GM23338 (cell line): ENCODE measurements around the gene SERPINA5. TPM values are rescaled to one million over a fixed set of nuclear protein-coding genes. Genes with fewer than 3 reads are reported as not detected.

Source experiments
- ATAC-seq: fragments of 200-7000 bp; cut with Tn5 transposase; 3 replicates; pipeline ENCODE4 v1.9.1; 2020
- DNase-seq: peaks from one replicate; pipeline ENCODE4 v3.0.0-alpha.2; 2015; ENCODE audit warnings: low spot score
- H2AFZ ChIP-seq: fragments of 200-600 bp; sonication (generic); 2 replicates; pipeline ENCODE4 v1.8.0; 2016; ENCODE audit warnings: antibody characterized with exemption, mild to moderate bottlenecking, moderate library complexity
- H3F3A ChIP-seq: fragments of 200-600 bp; sonication (generic); replicated peaks from 2 replicates; pipeline ENCODE4 v1.8.0; 2017; ENCODE audit warnings: antibody characterized with exemption, mixed run types, low read depth
- H3K27ac ChIP-seq: fragments of 200-600 bp; sonication (generic); 2 replicates; pipeline ENCODE4 v1.6.1; 2016; ENCODE audit warnings: low read depth
- H3K27me3 ChIP-seq: fragments of 200-600 bp; sonication (generic); 2 replicates; pipeline ENCODE4 v1.8.0; 2016; ENCODE audit warnings: mild to moderate bottlenecking, mixed run types, moderate library complexity; ENCODE audit not compliant: insufficient read depth
- H3K36me3 ChIP-seq: fragments of 200-600 bp; sonication (generic); 2 replicates; pipeline ENCODE4 v1.8.0; 2016; ENCODE audit warnings: mild to moderate bottlenecking; ENCODE audit not compliant: insufficient read depth
- H3K4me1 ChIP-seq: fragments of 200-600 bp; sonication (generic); 2 replicates; pipeline ENCODE4 v1.8.0; 2016; ENCODE audit warnings: mild to moderate bottlenecking, moderate library complexity; ENCODE audit not compliant: insufficient read depth
- H3K4me2 ChIP-seq: fragments of 200-600 bp; sonication (generic); 2 replicates; pipeline ENCODE4 v1.7.1; 2017; ENCODE audit warnings: mixed run types
- H3K4me3 ChIP-seq: fragments of 200-600 bp; sonication (generic); 2 replicates; pipeline ENCODE4 v1.6.1; 2016; ENCODE audit warnings: mixed run types
- H3K79me2 ChIP-seq: fragments of 200-600 bp; sonication (generic); replicated peaks from 2 replicates; pipeline ENCODE4 v1.8.0; 2017; ENCODE audit warnings: mild to moderate bottlenecking; ENCODE audit not compliant: insufficient read depth
- H3K9me2 ChIP-seq: fragments of 200-600 bp; sonication (generic); 2 replicates; pipeline ENCODE4 v1.8.0; 2017; ENCODE audit not compliant: insufficient read depth
- H4K20me1 ChIP-seq: fragments of 200-600 bp; sonication (generic); replicated peaks from 2 replicates; pipeline ENCODE4 v1.8.0; 2017; ENCODE audit warnings: mild to moderate bottlenecking; ENCODE audit not compliant: insufficient read depth
- H3K27ac Mint-ChIP-seq: 2 replicates; pipeline ENCODE4 v1.8.0; 2020; ENCODE audit warnings: inconsistent platforms, mild to moderate bottlenecking, moderate library complexity, mixed read lengths
- H3K27me3 Mint-ChIP-seq: 3 replicates; pipeline ENCODE4 v1.8.0; 2022; ENCODE audit warnings: low read depth, mild to moderate bottlenecking, moderate library complexity, mixed read lengths, inconsistent platforms; ENCODE audit not compliant: insufficient read depth, poor library complexity
- H3K36me3 Mint-ChIP-seq: 3 replicates; pipeline ENCODE4 v1.8.0; 2021; ENCODE audit warnings: low read depth, mild to moderate bottlenecking, inconsistent platforms, moderate library complexity, mixed read lengths
- H3K4me1 Mint-ChIP-seq: 3 replicates; pipeline ENCODE4 v1.8.0; 2020; ENCODE audit warnings: mild to moderate bottlenecking, inconsistent platforms, mixed read lengths
- H3K4me3 Mint-ChIP-seq: 3 replicates; pipeline ENCODE4 v1.8.0; 2021; ENCODE audit warnings: moderate library complexity, mild to moderate bottlenecking, inconsistent platforms, mixed read lengths
- H3K9me3 Mint-ChIP-seq: 3 replicates; pipeline ENCODE4 v1.8.0; 2020; ENCODE audit warnings: moderate library complexity, mild to moderate bottlenecking, inconsistent platforms, mixed read lengths
- CREB1 ChIP-seq: fragments of 250-450 bp; sonication (Bioruptor Pico); IDR thresholded peaks from 2 replicates; pipeline ENCODE4 v1.5.0; 2020; ENCODE audit warnings: low read depth, mild to moderate bottlenecking, moderate library complexity
- CTCF ChIP-seq, 2 experiments: fragments of 200-600 bp in 1 of 2; sonication (generic) in 1 of 2; conservative IDR thresholded peaks; 2 replicates each; pipeline versions ENCODE4 v1.5.1 to v1.6.1; 2016 to 2017; ENCODE audit warnings: antibody characterized with exemption in 2 of 2, low read depth in 2 of 2, mild to moderate bottlenecking in 2 of 2, moderate library complexity in 1 of 2
- ETS1 ChIP-seq: IDR thresholded peaks from 2 replicates; pipeline ENCODE4 v1.6.1; 2016; ENCODE audit warnings: antibody characterized with exemption
- EZH2 ChIP-seq: fragments of 200-600 bp; sonication (generic); IDR thresholded peaks from one replicate; pipeline ENCODE4 v1.8.0; 2017; ENCODE audit warnings: antibody characterized with exemption, mild to moderate bottlenecking, low read depth; ENCODE audit not compliant: unreplicated experiment
- EZH2phosphoT487 ChIP-seq: fragments of 200-600 bp; sonication (generic); IDR thresholded peaks from one replicate; pipeline ENCODE4 v1.8.1; 2018; ENCODE audit warnings: antibody characterized with exemption; ENCODE audit not compliant: unreplicated experiment
- JUNB ChIP-seq: IDR thresholded peaks from one replicate; pipeline ENCODE4 v1.6.1; 2016; ENCODE audit warnings: antibody characterized with exemption; ENCODE audit not compliant: unreplicated experiment
- NANOG ChIP-seq: IDR thresholded peaks from 2 replicates; pipeline ENCODE4 v1.6.1; 2016; ENCODE audit warnings: antibody characterized with exemption, borderline replicate concordance
- POLR2AphosphoS5 ChIP-seq: IDR thresholded peaks from 2 replicates; pipeline ENCODE4 v1.6.1; 2016; ENCODE audit warnings: antibody characterized with exemption, low read depth
- REST ChIP-seq: IDR thresholded peaks from one replicate; pipeline ENCODE4 v1.6.1; 2018; ENCODE audit warnings: antibody characterized with exemption; ENCODE audit not compliant: unreplicated experiment
- STAT1 ChIP-seq: IDR thresholded peaks from one replicate; pipeline ENCODE4 v1.6.1; 2016; ENCODE audit warnings: antibody characterized with exemption; ENCODE audit not compliant: unreplicated experiment
- ZNF114 ChIP-seq: fragments of 250-450 bp; sonication (Bioruptor Pico); IDR thresholded peaks from 2 replicates; pipeline ENCODE4 v1.5.0; 2020; ENCODE audit warnings: mild to moderate bottlenecking, moderate library complexity
- ZNF331 ChIP-seq: fragments of 250-450 bp; sonication (Bioruptor Pico); IDR thresholded peaks from 2 replicates; pipeline ENCODE4 v1.5.0; 2020; ENCODE audit warnings: low read depth, mild to moderate bottlenecking, moderate library complexity
- ZNF462 ChIP-seq: fragments of 250-450 bp; sonication (Bioruptor Pico); IDR thresholded peaks from 2 replicates; pipeline ENCODE4 v1.5.0; 2020; ENCODE audit warnings: mild to moderate bottlenecking, moderate library complexity
- polyA plus RNA-seq: library from polyadenylated mRNA; unstranded; fragments of >200 nt; fragmentation: Nextera tagmentation; extraction: Ambion mirVana; gene quantifications from 2 replicates; pipeline ENCODE4 v1.2.1, GENCODE V29; 2016
- total RNA-seq: library from RNA; depleted of rRNA; stranded (reverse); fragments of >200 nt; shearing (Covaris generic); gene quantifications from 2 replicates; pipeline ENCODE4 v1.2.3, GENCODE V29; 2014

SERPINA5 gene
- total and polyA plus RNA-seq, 2 experiments from 2014 or later, result 0.81 to 0.90 TPM

- Histone ChIP-seq H3K27ac (no peak overlapping the region), H3K9me2 (no peaks in the 10 kb centered on the region; the same call in 1 of the 2 replicates), H3F3A (no peaks in the 10 kb centered on the region), H4K20me1 (no peaks in the 10 kb centered on the region), H3K4me1 (no peaks in the 10 kb centered on the region), H2AFZ (no peak overlapping the region), H3K79me2 (no peaks in the 10 kb centered on the region), H3K4me3 (no peak overlapping the region), H3K27me3 (no peaks in the 10 kb centered on the region), H3K36me3 (no peaks in the 10 kb centered on the region), H3K4me2 (no peak overlapping the region)
- ATAC-seq (no peak), DNase-seq (no peak)
- Mint-ChIP-seq H3K4me3 (no peak overlapping the region), H3K9me3 (peaks cover 42% of the 10 kb centered on the region), H3K36me3 (peaks cover 17% of the 10 kb centered on the region; the same call in 2 of the 3 replicates), H3K4me1 (peaks cover 5% of the 10 kb centered on the region; the same call in 1 of the 3 replicates), H3K27me3 (peaks cover 8% of the 10 kb centered on the region), H3K27ac (no peak overlapping the region)
- no peak for TF ChIP-seq CREB1 (CRISPR knock-in tag)
- no peak for TF ChIP-seq ZNF331 (CRISPR knock-in tag)
- TF ChIP-seq REST, result no peak
- TF ChIP-seq JUNB, result no peak
- no peak for TF ChIP-seq NANOG
- TF ChIP-seq ETS1, result no peak
- no peak for TF ChIP-seq EZH2
- no peak for TF ChIP-seq STAT1
- TF ChIP-seq CTCF (conservative IDR thresholded peaks at IDR 0.05; ENCODE audit: low read depth in 2 of 2), result no peak
- TF ChIP-seq ZNF462 (CRISPR knock-in tag), result no peak
- TF ChIP-seq POLR2AphosphoS5, result no peak
- TF ChIP-seq ZNF114 (CRISPR knock-in tag), result no peak
- no peak for TF ChIP-seq EZH2phosphoT487
Measured at GRCh38 chr14:94617366-94617941, 36.2 kb downstream of the SERPINA5 start.
